ENCODE results near the gene DPP6. TPM values are rescaled to one million over a fixed set of nuclear protein-coding genes. Genes with fewer than 3 reads are reported as not detected.

DPP6 gene
- total RNA-seq, 1 experiment from 2014 or later, result not detected

- intact Hi-C loops (cut with micrococcal nuclease), result no loop called here
- H3K79me2 ChIP-seq (ENCODE audit: low read length), result no peaks in the 10 kb centered on the region
- ChIA-PET POLR2A (ENCODE audit: unreplicated experiment) (no interaction called here), CTCF (no interaction called here)
- TF ChIP-seq EZH2phosphoT487 (IDR thresholded peaks at IDR 0.05; ENCODE audit: borderline replicate concordance, low read length), result no peak
- TF ChIP-seq EZH2 (IDR thresholded peaks at IDR 0.05; ENCODE audit: low read length, unreplicated experiment), result no peak
- TF ChIP-seq CTCF (conservative IDR thresholded peaks at IDR 0.05; ENCODE audit: low read depth, low read length), result no peak
- H3F3A ChIP-seq (ENCODE audit: low read length, unreplicated experiment), result no peaks in the 10 kb centered on the region
- H2AFZ ChIP-seq (ENCODE audit: low read length), result no peak overlapping the region
- H3K9me3 ChIP-seq (ENCODE audit: low read length), result peaks cover 4% of the 10 kb centered on the region; the same call in 1 of the 2 replicates
- no peak overlapping the region for H3K4me3 ChIP-seq (ENCODE audit: low read length)
- no peaks in the 10 kb centered on the region for H4K20me1 ChIP-seq (ENCODE audit: low read length)
- no peaks in the 10 kb centered on the region for H3K4me1 ChIP-seq (ENCODE audit: insufficient read depth, low read length)
- BruUV-seq (replicated peaks), result no TSS peak
- no peak overlapping the region for H3K27ac ChIP-seq (ENCODE audit: low read length)
- H3K4me2 ChIP-seq (ENCODE audit: low read length), result no peak overlapping the region
- H3K27me3 ChIP-seq (ENCODE audit: low read length), result no peaks in the 10 kb centered on the region
- H3K36me3 ChIP-seq (ENCODE audit: low read depth, low read length), result no peaks in the 10 kb centered on the region
- ATAC-seq, result no peak
- H3K9ac ChIP-seq (ENCODE audit: low read length), result no peak overlapping the region
- DNase-seq, result no peak
- H3K9me2 ChIP-seq (replicated peaks; ENCODE audit: low read length), result no peaks in the 10 kb centered on the region
Measured at GRCh38 chr7:154388999-154389398, 336.8 kb downstream of the DPP6 start.

GRCh38 chr7:154390961-154391360 is 338.8 kb downstream of the DPP6 start:
- Histone ChIP-seq H3F3A (ENCODE audit: low read length, unreplicated experiment) (no peaks in the 10 kb centered on the region), H3K79me2 (ENCODE audit: low read length) (no peaks in the 10 kb centered on the region), H3K9me2 (replicated peaks; ENCODE audit: low read length) (no peaks in the 10 kb centered on the region), H3K27me3 (ENCODE audit: low read length) (no peaks in the 10 kb centered on the region), H4K20me1 (ENCODE audit: low read length) (no peaks in the 10 kb centered on the region), H3K4me2 (ENCODE audit: low read length) (no peak overlapping the region), H3K9ac (ENCODE audit: low read length) (no peak overlapping the region), H3K4me1 (ENCODE audit: insufficient read depth, low read length) (no peaks in the 10 kb centered on the region), H3K4me3 (ENCODE audit: low read length) (no peak overlapping the region), H3K9me3 (ENCODE audit: low read length) (peaks cover 10% of the 10 kb centered on the region; the same call in 1 of the 2 replicates), H3K36me3 (ENCODE audit: low read depth, low read length) (no peaks in the 10 kb centered on the region), H3K27ac (ENCODE audit: low read length) (no peak overlapping the region), H2AFZ (ENCODE audit: low read length) (no peak overlapping the region)
- CTCF ChIA-PET, result no interaction called here
- TF ChIP-seq CTCF (conservative IDR thresholded peaks at IDR 0.05; ENCODE audit: low read depth, low read length), result no peak
- TF ChIP-seq EZH2phosphoT487 (IDR thresholded peaks at IDR 0.05; ENCODE audit: borderline replicate concordance, low read length), result no peak
- no peak for TF ChIP-seq EZH2 (IDR thresholded peaks at IDR 0.05; ENCODE audit: low read length, unreplicated experiment)
- POLR2A ChIA-PET (ENCODE audit: unreplicated experiment), result no interaction called here
- DNase-seq, result no peak
- ATAC-seq, result no peak
- no TSS peak for BruUV-seq (replicated peaks)
- intact Hi-C loops (cut with micrococcal nuclease), result no loop called here

GRCh38 chr7:154394804-154395203 is 342.6 kb downstream of the DPP6 start:
- H3K9me2 ChIP-seq (replicated peaks; ENCODE audit: low read length), result no peaks in the 10 kb centered on the region
- TF ChIP-seq EZH2phosphoT487 (IDR thresholded peaks at IDR 0.05; ENCODE audit: borderline replicate concordance, low read length), result no peak
- no peak for TF ChIP-seq CTCF (conservative IDR thresholded peaks at IDR 0.05; ENCODE audit: low read depth, low read length)
- TF ChIP-seq EZH2 (IDR thresholded peaks at IDR 0.05; ENCODE audit: low read length, unreplicated experiment), result no peak
- H3K4me1 ChIP-seq (ENCODE audit: insufficient read depth, low read length), result no peaks in the 10 kb centered on the region
- no peak overlapping the region for H3K4me2 ChIP-seq (ENCODE audit: low read length)
- no peak for DNase-seq
- intact Hi-C loops (cut with micrococcal nuclease), result no loop called here
- ChIA-PET POLR2A (ENCODE audit: unreplicated experiment) (no interaction called here), CTCF (no interaction called here)
- peaks cover 10% of the 10 kb centered on the region; the same call in 1 of the 2 replicates for H3K9me3 ChIP-seq (ENCODE audit: low read length)
- no peak overlapping the region for H2AFZ ChIP-seq (ENCODE audit: low read length)
- no peak overlapping the region for H3K9ac ChIP-seq (ENCODE audit: low read length)
- no peak overlapping the region for H3K27ac ChIP-seq (ENCODE audit: low read length)
- no peak for ATAC-seq
- no peak overlapping the region for H3K4me3 ChIP-seq (ENCODE audit: low read length)
- H3F3A ChIP-seq (ENCODE audit: low read length, unreplicated experiment), result no peaks in the 10 kb centered on the region
- H3K79me2 ChIP-seq (ENCODE audit: low read length), result no peaks in the 10 kb centered on the region
- no peaks in the 10 kb centered on the region for H4K20me1 ChIP-seq (ENCODE audit: low read length)
- no peaks in the 10 kb centered on the region for H3K36me3 ChIP-seq (ENCODE audit: low read depth, low read length)
- no peaks in the 10 kb centered on the region for H3K27me3 ChIP-seq (ENCODE audit: low read length)
- no TSS peak for BruUV-seq (replicated peaks)
